GM23338 (cell line): Measurements from ENCODE around the gene KRT75. TPM values are rescaled to one million over a fixed set of nuclear protein-coding genes. Genes with fewer than 3 reads are reported as not detected.

Experiments
- ATAC-seq: fragments of 200-7000 bp; cut with Tn5 transposase; 3 replicates; pipeline ENCODE4 v1.9.1; 2020
- DNase-seq: peaks from one replicate; pipeline ENCODE4 v3.0.0-alpha.2; 2015; ENCODE audit warnings: low spot score
- H2AFZ ChIP-seq: fragments of 200-600 bp; sonication (generic); 2 replicates; pipeline ENCODE4 v1.8.0; 2016; ENCODE audit warnings: antibody characterized with exemption, mild to moderate bottlenecking, moderate library complexity
- H3F3A ChIP-seq: fragments of 200-600 bp; sonication (generic); replicated peaks from 2 replicates; pipeline ENCODE4 v1.8.0; 2017; ENCODE audit warnings: antibody characterized with exemption, mixed run types, low read depth
- H3K27ac ChIP-seq: fragments of 200-600 bp; sonication (generic); 2 replicates; pipeline ENCODE4 v1.6.1; 2016; ENCODE audit warnings: low read depth
- H3K27me3 ChIP-seq: fragments of 200-600 bp; sonication (generic); 2 replicates; pipeline ENCODE4 v1.8.0; 2016; ENCODE audit warnings: mild to moderate bottlenecking, mixed run types, moderate library complexity; ENCODE audit not compliant: insufficient read depth
- H3K36me3 ChIP-seq: fragments of 200-600 bp; sonication (generic); 2 replicates; pipeline ENCODE4 v1.8.0; 2016; ENCODE audit warnings: mild to moderate bottlenecking; ENCODE audit not compliant: insufficient read depth
- H3K4me1 ChIP-seq: fragments of 200-600 bp; sonication (generic); 2 replicates; pipeline ENCODE4 v1.8.0; 2016; ENCODE audit warnings: mild to moderate bottlenecking, moderate library complexity; ENCODE audit not compliant: insufficient read depth
- H3K4me2 ChIP-seq: fragments of 200-600 bp; sonication (generic); 2 replicates; pipeline ENCODE4 v1.7.1; 2017; ENCODE audit warnings: mixed run types
- H3K4me3 ChIP-seq: fragments of 200-600 bp; sonication (generic); 2 replicates; pipeline ENCODE4 v1.6.1; 2016; ENCODE audit warnings: mixed run types
- H3K79me2 ChIP-seq: fragments of 200-600 bp; sonication (generic); replicated peaks from 2 replicates; pipeline ENCODE4 v1.8.0; 2017; ENCODE audit warnings: mild to moderate bottlenecking; ENCODE audit not compliant: insufficient read depth
- H3K9me2 ChIP-seq: fragments of 200-600 bp; sonication (generic); 2 replicates; pipeline ENCODE4 v1.8.0; 2017; ENCODE audit not compliant: insufficient read depth
- H4K20me1 ChIP-seq: fragments of 200-600 bp; sonication (generic); replicated peaks from 2 replicates; pipeline ENCODE4 v1.8.0; 2017; ENCODE audit warnings: mild to moderate bottlenecking; ENCODE audit not compliant: insufficient read depth
- H3K27ac Mint-ChIP-seq: 2 replicates; pipeline ENCODE4 v1.8.0; 2020; ENCODE audit warnings: inconsistent platforms, mild to moderate bottlenecking, moderate library complexity, mixed read lengths
- H3K27me3 Mint-ChIP-seq: 3 replicates; pipeline ENCODE4 v1.8.0; 2022; ENCODE audit warnings: low read depth, mild to moderate bottlenecking, moderate library complexity, mixed read lengths, inconsistent platforms; ENCODE audit not compliant: insufficient read depth, poor library complexity
- H3K36me3 Mint-ChIP-seq: 3 replicates; pipeline ENCODE4 v1.8.0; 2021; ENCODE audit warnings: low read depth, mild to moderate bottlenecking, inconsistent platforms, moderate library complexity, mixed read lengths
- H3K4me1 Mint-ChIP-seq: 3 replicates; pipeline ENCODE4 v1.8.0; 2020; ENCODE audit warnings: mild to moderate bottlenecking, inconsistent platforms, mixed read lengths
- H3K4me3 Mint-ChIP-seq: 3 replicates; pipeline ENCODE4 v1.8.0; 2021; ENCODE audit warnings: moderate library complexity, mild to moderate bottlenecking, inconsistent platforms, mixed read lengths
- H3K9me3 Mint-ChIP-seq: 3 replicates; pipeline ENCODE4 v1.8.0; 2020; ENCODE audit warnings: moderate library complexity, mild to moderate bottlenecking, inconsistent platforms, mixed read lengths
- CREB1 ChIP-seq: fragments of 250-450 bp; sonication (Bioruptor Pico); IDR thresholded peaks from 2 replicates; pipeline ENCODE4 v1.5.0; 2020; ENCODE audit warnings: low read depth, mild to moderate bottlenecking, moderate library complexity
- EZH2 ChIP-seq: fragments of 200-600 bp; sonication (generic); IDR thresholded peaks from one replicate; pipeline ENCODE4 v1.8.0; 2017; ENCODE audit warnings: antibody characterized with exemption, mild to moderate bottlenecking, low read depth; ENCODE audit not compliant: unreplicated experiment
- EZH2phosphoT487 ChIP-seq: fragments of 200-600 bp; sonication (generic); IDR thresholded peaks from one replicate; pipeline ENCODE4 v1.8.1; 2018; ENCODE audit warnings: antibody characterized with exemption; ENCODE audit not compliant: unreplicated experiment
- JUNB ChIP-seq: IDR thresholded peaks from one replicate; pipeline ENCODE4 v1.6.1; 2016; ENCODE audit warnings: antibody characterized with exemption; ENCODE audit not compliant: unreplicated experiment
- NANOG ChIP-seq: IDR thresholded peaks from 2 replicates; pipeline ENCODE4 v1.6.1; 2016; ENCODE audit warnings: antibody characterized with exemption, borderline replicate concordance
- POLR2AphosphoS5 ChIP-seq: IDR thresholded peaks from 2 replicates; pipeline ENCODE4 v1.6.1; 2016; ENCODE audit warnings: antibody characterized with exemption, low read depth
- ZNF114 ChIP-seq: fragments of 250-450 bp; sonication (Bioruptor Pico); IDR thresholded peaks from 2 replicates; pipeline ENCODE4 v1.5.0; 2020; ENCODE audit warnings: mild to moderate bottlenecking, moderate library complexity
- ZNF331 ChIP-seq: fragments of 250-450 bp; sonication (Bioruptor Pico); IDR thresholded peaks from 2 replicates; pipeline ENCODE4 v1.5.0; 2020; ENCODE audit warnings: low read depth, mild to moderate bottlenecking, moderate library complexity
- polyA plus RNA-seq: library from polyadenylated mRNA; unstranded; fragments of >200 nt; fragmentation: Nextera tagmentation; extraction: Ambion mirVana; gene quantifications from 2 replicates; pipeline ENCODE4 v1.2.1, GENCODE V29; 2016
- total RNA-seq: library from RNA; depleted of rRNA; stranded (reverse); fragments of >200 nt; shearing (Covaris generic); gene quantifications from 2 replicates; pipeline ENCODE4 v1.2.3, GENCODE V29; 2014
- TF ChIP-seq, protein P1 (sequence below): fragments of 250-450 bp; sonication (Bioruptor Pico); IDR thresholded peaks from 2 replicates; pipeline ENCODE4 v1.5.0; 2020; ENCODE audit warnings: mild to moderate bottlenecking, moderate library complexity
- TF ChIP-seq, protein P2 (sequence below): IDR thresholded peaks from one replicate; pipeline ENCODE4 v1.6.1; 2018; ENCODE audit warnings: antibody characterized with exemption; ENCODE audit not compliant: unreplicated experiment
- TF ChIP-seq, protein P3 (sequence below): IDR thresholded peaks from 2 replicates; pipeline ENCODE4 v1.6.1; 2016; ENCODE audit warnings: antibody characterized with exemption

KRT75 gene
- total and polyA plus RNA-seq, 2 experiments from 2014 or later, result not detected

DNA sequence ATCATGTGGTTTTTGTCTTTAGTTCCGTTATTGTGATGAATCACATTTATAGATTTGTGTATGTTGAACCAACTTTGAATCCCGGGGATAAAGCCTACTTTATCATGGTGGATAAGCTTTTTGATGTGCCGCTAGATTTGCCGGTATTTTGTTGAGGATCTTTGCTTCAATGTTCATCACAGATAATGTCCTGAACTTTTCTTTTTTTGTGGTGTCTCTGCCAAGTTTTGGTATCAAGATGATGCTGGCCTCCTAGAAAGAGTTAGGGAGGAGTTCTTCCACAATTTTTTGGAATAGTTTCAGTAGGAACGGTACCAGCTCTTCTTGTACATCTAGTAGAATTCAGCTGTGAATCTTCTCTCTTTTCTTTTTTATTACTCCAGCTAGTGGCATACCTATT, 24.7 kb upstream of the KRT75 start:
- ATAC-seq, result no peak
- H3K9me3 Mint-ChIP-seq, result no peaks in the 10 kb centered on the region; the same call in 2 of the 3 replicates

DNA sequence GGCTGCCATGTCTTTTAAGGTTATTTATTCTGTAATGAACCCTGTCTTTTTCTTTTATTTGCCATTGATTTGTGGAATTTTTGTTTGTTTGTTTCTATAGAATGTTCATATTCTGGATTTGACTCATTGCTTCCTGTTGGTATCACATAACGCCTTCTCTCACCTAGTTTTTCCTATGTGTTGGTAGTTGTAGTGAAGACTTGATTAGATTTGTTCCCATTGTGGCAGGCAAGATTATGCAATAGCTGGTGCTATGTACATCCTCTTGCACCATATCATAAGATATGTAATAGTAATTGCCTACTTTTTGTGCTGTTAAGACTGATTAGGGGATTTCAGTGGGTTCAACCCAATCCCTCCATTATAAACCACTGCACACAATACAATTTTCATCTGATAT, 21.6 kb upstream of the KRT75 start:
- no peak overlapping the region for H3K4me3 Mint-ChIP-seq
- ATAC-seq, result no peak
- H3K4me1 Mint-ChIP-seq, result peaks cover 13% of the 10 kb centered on the region
- H3K27me3 Mint-ChIP-seq, result peaks cover 3% of the 10 kb centered on the region
- DNase-seq, result no peak
- Histone ChIP-seq H3K4me1 (no peaks in the 10 kb centered on the region), H3K27me3 (no peaks in the 10 kb centered on the region), H3K4me3 (no peak overlapping the region), H3K4me2 (no peak overlapping the region), H3F3A (no peaks in the 10 kb centered on the region), H3K9me2 (no peaks in the 10 kb centered on the region), H3K79me2 (no peaks in the 10 kb centered on the region), H3K27ac (no peak overlapping the region), H3K36me3 (no peaks in the 10 kb centered on the region), H2AFZ (no peak overlapping the region), H4K20me1 (no peaks in the 10 kb centered on the region)
- no peaks in the 10 kb centered on the region for H3K36me3 Mint-ChIP-seq
- H3K9me3 Mint-ChIP-seq, result no peaks in the 10 kb centered on the region; the same call in 2 of the 3 replicates
- H3K27ac Mint-ChIP-seq, result no peak overlapping the region
- TF ChIP-seq JUNB, result no peak
- TF ChIP-seq, protein P1, sequence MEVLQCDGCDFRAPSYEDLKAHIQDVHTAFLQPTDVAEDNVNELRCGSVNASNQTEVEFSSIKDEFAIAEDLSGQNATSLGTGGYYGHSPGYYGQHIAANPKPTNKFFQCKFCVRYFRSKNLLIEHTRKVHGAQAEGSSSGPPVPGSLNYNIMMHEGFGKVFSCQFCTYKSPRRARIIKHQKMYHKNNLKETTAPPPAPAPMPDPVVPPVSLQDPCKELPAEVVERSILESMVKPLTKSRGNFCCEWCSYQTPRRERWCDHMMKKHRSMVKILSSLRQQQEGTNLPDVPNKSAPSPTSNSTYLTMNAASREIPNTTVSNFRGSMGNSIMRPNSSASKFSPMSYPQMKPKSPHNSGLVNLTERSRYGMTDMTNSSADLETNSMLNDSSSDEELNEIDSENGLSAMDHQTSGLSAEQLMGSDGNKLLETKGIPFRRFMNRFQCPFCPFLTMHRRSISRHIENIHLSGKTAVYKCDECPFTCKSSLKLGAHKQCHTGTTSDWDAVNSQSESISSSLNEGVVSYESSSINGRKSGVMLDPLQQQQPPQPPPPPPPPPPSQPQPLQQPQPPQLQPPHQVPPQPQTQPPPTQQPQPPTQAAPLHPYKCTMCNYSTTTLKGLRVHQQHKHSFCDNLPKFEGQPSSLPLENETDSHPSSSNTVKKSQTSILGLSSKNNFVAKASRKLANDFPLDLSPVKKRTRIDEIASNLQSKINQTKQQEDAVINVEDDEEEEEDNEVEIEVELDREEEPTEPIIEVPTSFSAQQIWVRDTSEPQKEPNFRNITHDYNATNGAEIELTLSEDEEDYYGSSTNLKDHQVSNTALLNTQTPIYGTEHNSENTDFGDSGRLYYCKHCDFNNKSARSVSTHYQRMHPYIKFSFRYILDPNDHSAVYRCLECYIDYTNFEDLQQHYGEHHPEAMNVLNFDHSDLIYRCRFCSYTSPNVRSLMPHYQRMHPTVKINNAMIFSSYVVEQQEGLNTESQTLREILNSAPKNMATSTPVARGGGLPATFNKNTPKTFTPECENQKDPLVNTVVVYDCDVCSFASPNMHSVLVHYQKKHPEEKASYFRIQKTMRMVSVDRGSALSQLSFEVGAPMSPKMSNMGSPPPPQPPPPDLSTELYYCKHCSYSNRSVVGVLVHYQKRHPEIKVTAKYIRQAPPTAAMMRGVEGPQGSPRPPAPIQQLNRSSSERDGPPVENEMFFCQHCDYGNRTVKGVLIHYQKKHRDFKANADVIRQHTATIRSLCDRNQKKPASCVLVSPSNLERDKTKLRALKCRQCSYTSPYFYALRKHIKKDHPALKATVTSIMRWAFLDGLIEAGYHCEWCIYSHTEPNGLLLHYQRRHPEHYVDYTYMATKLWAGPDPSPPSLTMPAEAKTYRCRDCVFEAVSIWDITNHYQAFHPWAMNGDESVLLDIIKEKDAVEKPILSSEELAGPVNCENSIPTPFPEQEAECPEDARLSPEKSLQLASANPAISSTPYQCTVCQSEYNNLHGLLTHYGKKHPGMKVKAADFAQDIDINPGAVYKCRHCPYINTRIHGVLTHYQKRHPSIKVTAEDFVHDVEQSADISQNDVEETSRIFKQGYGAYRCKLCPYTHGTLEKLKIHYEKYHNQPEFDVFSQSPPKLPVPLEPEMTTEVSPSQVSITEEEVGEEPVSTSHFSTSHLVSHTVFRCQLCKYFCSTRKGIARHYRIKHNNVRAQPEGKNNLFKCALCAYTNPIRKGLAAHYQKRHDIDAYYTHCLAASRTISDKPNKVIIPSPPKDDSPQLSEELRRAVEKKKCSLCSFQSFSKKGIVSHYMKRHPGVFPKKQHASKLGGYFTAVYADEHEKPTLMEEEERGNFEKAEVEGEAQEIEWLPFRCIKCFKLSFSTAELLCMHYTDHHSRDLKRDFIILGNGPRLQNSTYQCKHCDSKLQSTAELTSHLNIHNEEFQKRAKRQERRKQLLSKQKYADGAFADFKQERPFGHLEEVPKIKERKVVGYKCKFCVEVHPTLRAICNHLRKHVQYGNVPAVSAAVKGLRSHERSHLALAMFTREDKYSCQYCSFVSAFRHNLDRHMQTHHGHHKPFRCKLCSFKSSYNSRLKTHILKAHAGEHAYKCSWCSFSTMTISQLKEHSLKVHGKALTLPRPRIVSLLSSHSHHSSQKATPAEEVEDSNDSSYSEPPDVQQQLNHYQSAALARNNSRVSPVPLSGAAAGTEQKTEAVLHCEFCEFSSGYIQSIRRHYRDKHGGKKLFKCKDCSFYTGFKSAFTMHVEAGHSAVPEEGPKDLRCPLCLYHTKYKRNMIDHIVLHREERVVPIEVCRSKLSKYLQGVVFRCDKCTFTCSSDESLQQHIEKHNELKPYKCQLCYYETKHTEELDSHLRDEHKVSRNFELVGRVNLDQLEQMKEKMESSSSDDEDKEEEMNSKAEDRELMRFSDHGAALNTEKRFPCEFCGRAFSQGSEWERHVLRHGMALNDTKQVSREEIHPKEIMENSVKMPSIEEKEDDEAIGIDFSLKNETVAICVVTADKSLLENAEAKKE (CRISPR knock-in tag), result no peak
- TF ChIP-seq, protein P2, sequence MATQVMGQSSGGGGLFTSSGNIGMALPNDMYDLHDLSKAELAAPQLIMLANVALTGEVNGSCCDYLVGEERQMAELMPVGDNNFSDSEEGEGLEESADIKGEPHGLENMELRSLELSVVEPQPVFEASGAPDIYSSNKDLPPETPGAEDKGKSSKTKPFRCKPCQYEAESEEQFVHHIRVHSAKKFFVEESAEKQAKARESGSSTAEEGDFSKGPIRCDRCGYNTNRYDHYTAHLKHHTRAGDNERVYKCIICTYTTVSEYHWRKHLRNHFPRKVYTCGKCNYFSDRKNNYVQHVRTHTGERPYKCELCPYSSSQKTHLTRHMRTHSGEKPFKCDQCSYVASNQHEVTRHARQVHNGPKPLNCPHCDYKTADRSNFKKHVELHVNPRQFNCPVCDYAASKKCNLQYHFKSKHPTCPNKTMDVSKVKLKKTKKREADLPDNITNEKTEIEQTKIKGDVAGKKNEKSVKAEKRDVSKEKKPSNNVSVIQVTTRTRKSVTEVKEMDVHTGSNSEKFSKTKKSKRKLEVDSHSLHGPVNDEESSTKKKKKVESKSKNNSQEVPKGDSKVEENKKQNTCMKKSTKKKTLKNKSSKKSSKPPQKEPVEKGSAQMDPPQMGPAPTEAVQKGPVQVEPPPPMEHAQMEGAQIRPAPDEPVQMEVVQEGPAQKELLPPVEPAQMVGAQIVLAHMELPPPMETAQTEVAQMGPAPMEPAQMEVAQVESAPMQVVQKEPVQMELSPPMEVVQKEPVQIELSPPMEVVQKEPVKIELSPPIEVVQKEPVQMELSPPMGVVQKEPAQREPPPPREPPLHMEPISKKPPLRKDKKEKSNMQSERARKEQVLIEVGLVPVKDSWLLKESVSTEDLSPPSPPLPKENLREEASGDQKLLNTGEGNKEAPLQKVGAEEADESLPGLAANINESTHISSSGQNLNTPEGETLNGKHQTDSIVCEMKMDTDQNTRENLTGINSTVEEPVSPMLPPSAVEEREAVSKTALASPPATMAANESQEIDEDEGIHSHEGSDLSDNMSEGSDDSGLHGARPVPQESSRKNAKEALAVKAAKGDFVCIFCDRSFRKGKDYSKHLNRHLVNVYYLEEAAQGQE, result no peak
- TF ChIP-seq CREB1 (CRISPR knock-in tag), result no peak
- no peak for TF ChIP-seq EZH2phosphoT487
- no peak for TF ChIP-seq POLR2AphosphoS5
- no peak for TF ChIP-seq ZNF331 (CRISPR knock-in tag)
- TF ChIP-seq EZH2, result no peak
- TF ChIP-seq ZNF114 (CRISPR knock-in tag), result no peak

More for the DNA sequence above, 24.7 kb upstream of the KRT75 start:
- no peak overlapping the region for H3K27ac Mint-ChIP-seq
- Histone ChIP-seq H3K79me2 (no peaks in the 10 kb centered on the region), H3K4me1 (no peaks in the 10 kb centered on the region), H3K36me3 (no peaks in the 10 kb centered on the region), H3K27me3 (no peaks in the 10 kb centered on the region), H4K20me1 (no peaks in the 10 kb centered on the region), H3K27ac (no peak overlapping the region), H3K4me3 (no peak overlapping the region), H3F3A (no peaks in the 10 kb centered on the region), H2AFZ (no peak overlapping the region), H3K9me2 (no peaks in the 10 kb centered on the region), H3K4me2 (no peak overlapping the region)
- DNase-seq, result no peak
- H3K4me1 Mint-ChIP-seq, result peaks cover 13% of the 10 kb centered on the region
- H3K36me3 Mint-ChIP-seq, result no peaks in the 10 kb centered on the region
- H3K27me3 Mint-ChIP-seq, result peaks cover 1% of the 10 kb centered on the region
- TF ChIP-seq POLR2AphosphoS5 (no peak), NANOG (no peak), EZH2 (no peak), ZNF114 (CRISPR knock-in tag) (no peak), JUNB (no peak)
- TF ChIP-seq, protein P3, sequence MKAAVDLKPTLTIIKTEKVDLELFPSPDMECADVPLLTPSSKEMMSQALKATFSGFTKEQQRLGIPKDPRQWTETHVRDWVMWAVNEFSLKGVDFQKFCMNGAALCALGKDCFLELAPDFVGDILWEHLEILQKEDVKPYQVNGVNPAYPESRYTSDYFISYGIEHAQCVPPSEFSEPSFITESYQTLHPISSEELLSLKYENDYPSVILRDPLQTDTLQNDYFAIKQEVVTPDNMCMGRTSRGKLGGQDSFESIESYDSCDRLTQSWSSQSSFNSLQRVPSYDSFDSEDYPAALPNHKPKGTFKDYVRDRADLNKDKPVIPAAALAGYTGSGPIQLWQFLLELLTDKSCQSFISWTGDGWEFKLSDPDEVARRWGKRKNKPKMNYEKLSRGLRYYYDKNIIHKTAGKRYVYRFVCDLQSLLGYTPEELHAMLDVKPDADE, result no peak
- H3K4me3 Mint-ChIP-seq, result no peak overlapping the region
